C4-2B (cell line): ENCODE results near the gene B3GALT6.

Experiments used
- H3K27ac ChIP-seq: fragments of 450-650 bp; 2 replicates; pipeline ENCODE4 v1.5.1; 2017
- ZFX ChIP-seq: fragments of 450-650 bp; IDR thresholded peaks from 2 replicates; pipeline ENCODE4 v1.6.1; 2017
- TF ChIP-seq, protein P1 (sequence below): fragments of 450-650 bp; conservative IDR thresholded peaks from 2 replicates; pipeline ENCODE4 v1.5.1; 2017; ENCODE audit warnings: mild to moderate bottlenecking

The B3GALT6 gene

GRCh38 chr1:1273512-1274298, 41.7 kb downstream of the B3GALT6 start, which contains the start of gene UBE2J2:
Gene UBE2J2, minus strand, starts transcription at chr1:1273854. Its CDS starts 5,862 bp downstream, at chr1:1267992.
- TF ChIP-seq, protein P1, sequence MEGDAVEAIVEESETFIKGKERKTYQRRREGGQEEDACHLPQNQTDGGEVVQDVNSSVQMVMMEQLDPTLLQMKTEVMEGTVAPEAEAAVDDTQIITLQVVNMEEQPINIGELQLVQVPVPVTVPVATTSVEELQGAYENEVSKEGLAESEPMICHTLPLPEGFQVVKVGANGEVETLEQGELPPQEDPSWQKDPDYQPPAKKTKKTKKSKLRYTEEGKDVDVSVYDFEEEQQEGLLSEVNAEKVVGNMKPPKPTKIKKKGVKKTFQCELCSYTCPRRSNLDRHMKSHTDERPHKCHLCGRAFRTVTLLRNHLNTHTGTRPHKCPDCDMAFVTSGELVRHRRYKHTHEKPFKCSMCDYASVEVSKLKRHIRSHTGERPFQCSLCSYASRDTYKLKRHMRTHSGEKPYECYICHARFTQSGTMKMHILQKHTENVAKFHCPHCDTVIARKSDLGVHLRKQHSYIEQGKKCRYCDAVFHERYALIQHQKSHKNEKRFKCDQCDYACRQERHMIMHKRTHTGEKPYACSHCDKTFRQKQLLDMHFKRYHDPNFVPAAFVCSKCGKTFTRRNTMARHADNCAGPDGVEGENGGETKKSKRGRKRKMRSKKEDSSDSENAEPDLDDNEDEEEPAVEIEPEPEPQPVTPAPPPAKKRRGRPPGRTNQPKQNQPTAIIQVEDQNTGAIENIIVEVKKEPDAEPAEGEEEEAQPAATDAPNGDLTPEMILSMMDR: no peak
- peak; percentile 98 for TF ChIP-seq ZFX
- peak within 1 kb of the TSS; percentile 95 for H3K27ac ChIP-seq

- H3K27ac ChIP-seq: peak overlapping the region; percentile 95
- TF ChIP-seq ZFX: no peak
- TF ChIP-seq, protein P1: no peak
Measured at GRCh38 chr1:1274299-1274930, 42.4 kb downstream of the B3GALT6 start.

- peak overlapping the region; percentile 95; the same call in 1 of the 2 replicates for H3K27ac ChIP-seq
- TF ChIP-seq, protein P1: no peak
- TF ChIP-seq ZFX: no peak
Measured at GRCh38 chr1:1274931-1275431, 42.9 kb downstream of the B3GALT6 start.

DNA sequence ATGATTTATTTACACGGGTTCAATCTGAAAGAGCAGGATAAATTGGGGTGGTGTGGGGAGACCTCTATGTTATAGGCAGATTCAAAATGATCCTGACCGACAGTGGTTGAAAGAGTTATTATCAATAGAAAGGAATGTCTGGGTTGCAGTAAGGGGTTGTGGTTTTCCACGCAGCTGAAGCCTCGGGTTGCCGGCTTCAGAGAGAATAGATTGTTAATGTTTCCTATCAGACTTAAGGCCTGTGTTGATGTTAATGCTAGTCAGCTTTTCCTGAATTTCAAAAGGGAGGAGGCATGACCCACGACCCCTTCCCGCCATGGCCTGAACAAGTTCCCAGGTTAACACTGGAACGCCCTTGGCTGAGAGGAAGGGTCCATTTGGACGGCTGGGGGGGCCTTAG, 43.8 kb downstream of the B3GALT6 start:
- TF ChIP-seq, protein P1: no peak
- H3K27ac ChIP-seq: no peak overlapping the region

DNA sequence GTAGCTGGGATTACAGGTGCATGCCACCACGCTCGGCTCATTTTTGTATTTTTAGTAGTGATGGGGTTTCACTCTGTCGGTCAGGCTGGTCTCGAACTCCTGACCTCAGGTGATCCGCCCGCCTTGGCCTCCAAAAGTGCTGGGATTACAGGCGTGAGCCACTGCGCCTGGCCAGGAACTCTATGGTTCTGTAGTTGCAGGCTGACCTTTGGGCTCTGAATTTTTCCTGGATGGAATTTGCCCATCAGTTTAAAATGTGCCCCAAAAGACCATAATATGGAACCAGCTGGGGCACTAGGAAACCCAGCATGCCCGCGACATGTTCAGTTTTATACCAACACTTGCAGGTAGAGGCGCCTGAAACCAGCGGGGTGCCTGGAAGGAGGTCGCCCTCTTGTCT, 46.6 kb downstream of the B3GALT6 start:
- TF ChIP-seq, protein P1: no peak
- TF ChIP-seq ZFX: no peak
- H3K27ac ChIP-seq: no peak overlapping the region

DNA sequence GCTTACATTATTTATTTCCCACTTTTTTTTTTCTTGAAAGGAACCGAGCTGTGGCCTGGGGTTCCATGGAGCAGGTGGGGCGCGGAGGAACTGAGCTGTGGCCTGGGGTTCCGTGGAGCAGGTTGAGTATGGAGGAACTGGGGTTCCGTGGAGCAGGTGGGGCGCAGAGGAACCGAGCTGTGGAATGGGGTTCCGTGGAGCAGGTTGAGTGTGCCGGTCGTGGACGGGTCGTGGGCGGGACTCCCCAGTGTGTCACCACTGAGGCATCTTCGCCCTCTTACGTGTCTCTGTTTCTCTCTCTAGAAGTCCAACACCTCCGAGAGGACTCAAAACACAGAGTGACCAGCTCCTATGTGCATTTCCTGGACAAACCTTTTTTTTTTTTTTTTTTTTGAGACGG, 47.0 kb downstream of the B3GALT6 start:
- TF ChIP-seq ZFX: no peak
- TF ChIP-seq, protein P1: no peak
- no peak overlapping the region for H3K27ac ChIP-seq
